ENCODE results near the gene NYAP1.

The NYAP1 gene

DNA sequence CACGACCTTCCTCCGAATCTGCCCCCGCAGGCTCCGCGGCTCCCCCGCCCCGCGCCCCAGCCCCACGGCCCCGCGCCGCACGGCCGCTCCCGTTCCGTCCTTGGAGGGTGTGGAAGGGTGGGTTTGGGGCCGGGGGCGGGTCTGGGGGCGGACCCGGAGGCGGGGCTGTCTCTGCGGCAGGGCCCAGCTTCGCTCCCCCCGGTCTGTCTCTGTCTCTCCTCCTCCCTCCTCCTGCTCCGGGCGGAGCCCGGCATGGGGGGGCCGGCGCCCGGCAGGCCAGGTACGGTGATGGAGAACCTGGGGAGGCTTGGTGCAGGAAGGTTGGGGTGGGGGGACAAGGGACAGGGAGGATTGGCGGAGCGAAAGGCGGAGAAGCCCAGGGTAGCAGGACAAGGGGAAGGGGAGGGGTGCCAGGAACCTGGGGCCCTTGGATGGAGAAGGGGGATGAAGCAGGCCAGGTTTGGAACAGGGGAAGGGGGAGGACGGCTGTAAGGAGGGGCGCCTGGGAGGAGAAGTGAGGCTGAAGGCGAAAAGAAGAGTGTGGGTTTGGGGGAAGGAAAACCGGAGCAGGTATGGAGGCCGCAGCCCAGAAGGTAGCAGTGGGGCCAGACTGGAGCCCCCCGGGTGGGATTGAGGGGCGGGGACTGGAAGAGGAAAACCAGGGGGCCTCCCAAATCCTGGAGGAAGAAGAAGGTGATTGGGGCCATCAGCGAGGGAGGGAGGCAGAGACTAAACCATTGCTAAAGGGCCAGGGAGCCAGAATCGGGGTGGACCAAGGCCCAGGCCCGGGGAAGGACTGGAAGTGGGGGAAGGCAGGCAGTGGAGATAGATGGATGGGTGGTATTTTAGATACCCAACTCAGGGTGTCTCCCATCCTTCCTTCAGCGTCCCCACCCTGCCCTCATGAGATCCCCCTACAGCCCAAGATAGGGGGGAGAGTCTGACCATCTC, at the start of gene NYAP1 (continued):
- TF ChIP-seq GLI2 (tag by site-specific recombination; IDR thresholded peaks at IDR 0.05; ENCODE audit: borderline replicate concordance, low read depth) (no peak), ZNF561 (tag by site-specific recombination; IDR thresholded peaks at IDR 0.05; ENCODE audit: borderline replicate concordance) (no peak), ZNF600 (tag by site-specific recombination; IDR thresholded peaks at IDR 0.05) (0 out of 2 replicates have a peak, but pooled peaks have one; percentile 44), ZNF366 (tag by site-specific recombination; conservative IDR thresholded peaks at IDR 0.05) (peak; percentile 82), ZSCAN16 (tag by site-specific recombination; IDR thresholded peaks at IDR 0.05) (no peak), ZNF391 (tag by site-specific recombination; IDR thresholded peaks at IDR 0.05; ENCODE audit: borderline replicate concordance, low read depth) (peak; percentile 38; the same call in 1 of the 2 replicates), ZNF530 (tag by site-specific recombination; IDR thresholded peaks at IDR 0.05; ENCODE audit: low read depth) (no peak), ZNF394 (tag by site-specific recombination; IDR thresholded peaks at IDR 0.05; ENCODE audit: borderline replicate concordance) (no peak; the same call in 1 of the 2 replicates), ZNF114 (tag by site-specific recombination; IDR thresholded peaks at IDR 0.05) (no peak), ZNF416 (tag by site-specific recombination; IDR thresholded peaks at IDR 0.05) (no peak), RBAK (tag by site-specific recombination; IDR thresholded peaks at IDR 0.05) (no peak), SCRT2 (tag by site-specific recombination; IDR thresholded peaks at IDR 0.05) (no peak), ZNF549 (tag by site-specific recombination; IDR thresholded peaks at IDR 0.05) (no peak), ZNF660 (tag by site-specific recombination; IDR thresholded peaks at IDR 0.05) (no peak), ZNF664 (tag by site-specific recombination; IDR thresholded peaks at IDR 0.05) (no peak), ZNF214 (tag by site-specific recombination; IDR thresholded peaks at IDR 0.05; ENCODE audit: borderline replicate concordance) (no peak), ZNF423 (tag by site-specific recombination; IDR thresholded peaks at IDR 0.05) (no peak), ZNF560 (tag by site-specific recombination; IDR thresholded peaks at IDR 0.05; ENCODE audit: borderline replicate concordance) (no peak), EGR2 (tag by site-specific recombination; IDR thresholded peaks at IDR 0.05; ENCODE audit: low read depth) (peak; percentile 42; the same call in 1 of the 2 replicates), YY1 (tag by site-specific recombination; IDR thresholded peaks at IDR 0.05) (no peak), BCL11B (tag by site-specific recombination; IDR thresholded peaks at IDR 0.05; ENCODE audit: low read depth) (no peak), ZNF138 (tag by site-specific recombination; IDR thresholded peaks at IDR 0.05; ENCODE audit: borderline replicate concordance) (no peak)
- TF ChIP-seq, protein P1, sequence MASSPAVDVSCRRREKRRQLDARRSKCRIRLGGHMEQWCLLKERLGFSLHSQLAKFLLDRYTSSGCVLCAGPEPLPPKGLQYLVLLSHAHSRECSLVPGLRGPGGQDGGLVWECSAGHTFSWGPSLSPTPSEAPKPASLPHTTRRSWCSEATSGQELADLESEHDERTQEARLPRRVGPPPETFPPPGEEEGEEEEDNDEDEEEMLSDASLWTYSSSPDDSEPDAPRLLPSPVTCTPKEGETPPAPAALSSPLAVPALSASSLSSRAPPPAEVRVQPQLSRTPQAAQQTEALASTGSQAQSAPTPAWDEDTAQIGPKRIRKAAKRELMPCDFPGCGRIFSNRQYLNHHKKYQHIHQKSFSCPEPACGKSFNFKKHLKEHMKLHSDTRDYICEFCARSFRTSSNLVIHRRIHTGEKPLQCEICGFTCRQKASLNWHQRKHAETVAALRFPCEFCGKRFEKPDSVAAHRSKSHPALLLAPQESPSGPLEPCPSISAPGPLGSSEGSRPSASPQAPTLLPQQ (tag by site-specific recombination; IDR thresholded peaks at IDR 0.05), result no peak
- TF ChIP-seq, protein P2, sequence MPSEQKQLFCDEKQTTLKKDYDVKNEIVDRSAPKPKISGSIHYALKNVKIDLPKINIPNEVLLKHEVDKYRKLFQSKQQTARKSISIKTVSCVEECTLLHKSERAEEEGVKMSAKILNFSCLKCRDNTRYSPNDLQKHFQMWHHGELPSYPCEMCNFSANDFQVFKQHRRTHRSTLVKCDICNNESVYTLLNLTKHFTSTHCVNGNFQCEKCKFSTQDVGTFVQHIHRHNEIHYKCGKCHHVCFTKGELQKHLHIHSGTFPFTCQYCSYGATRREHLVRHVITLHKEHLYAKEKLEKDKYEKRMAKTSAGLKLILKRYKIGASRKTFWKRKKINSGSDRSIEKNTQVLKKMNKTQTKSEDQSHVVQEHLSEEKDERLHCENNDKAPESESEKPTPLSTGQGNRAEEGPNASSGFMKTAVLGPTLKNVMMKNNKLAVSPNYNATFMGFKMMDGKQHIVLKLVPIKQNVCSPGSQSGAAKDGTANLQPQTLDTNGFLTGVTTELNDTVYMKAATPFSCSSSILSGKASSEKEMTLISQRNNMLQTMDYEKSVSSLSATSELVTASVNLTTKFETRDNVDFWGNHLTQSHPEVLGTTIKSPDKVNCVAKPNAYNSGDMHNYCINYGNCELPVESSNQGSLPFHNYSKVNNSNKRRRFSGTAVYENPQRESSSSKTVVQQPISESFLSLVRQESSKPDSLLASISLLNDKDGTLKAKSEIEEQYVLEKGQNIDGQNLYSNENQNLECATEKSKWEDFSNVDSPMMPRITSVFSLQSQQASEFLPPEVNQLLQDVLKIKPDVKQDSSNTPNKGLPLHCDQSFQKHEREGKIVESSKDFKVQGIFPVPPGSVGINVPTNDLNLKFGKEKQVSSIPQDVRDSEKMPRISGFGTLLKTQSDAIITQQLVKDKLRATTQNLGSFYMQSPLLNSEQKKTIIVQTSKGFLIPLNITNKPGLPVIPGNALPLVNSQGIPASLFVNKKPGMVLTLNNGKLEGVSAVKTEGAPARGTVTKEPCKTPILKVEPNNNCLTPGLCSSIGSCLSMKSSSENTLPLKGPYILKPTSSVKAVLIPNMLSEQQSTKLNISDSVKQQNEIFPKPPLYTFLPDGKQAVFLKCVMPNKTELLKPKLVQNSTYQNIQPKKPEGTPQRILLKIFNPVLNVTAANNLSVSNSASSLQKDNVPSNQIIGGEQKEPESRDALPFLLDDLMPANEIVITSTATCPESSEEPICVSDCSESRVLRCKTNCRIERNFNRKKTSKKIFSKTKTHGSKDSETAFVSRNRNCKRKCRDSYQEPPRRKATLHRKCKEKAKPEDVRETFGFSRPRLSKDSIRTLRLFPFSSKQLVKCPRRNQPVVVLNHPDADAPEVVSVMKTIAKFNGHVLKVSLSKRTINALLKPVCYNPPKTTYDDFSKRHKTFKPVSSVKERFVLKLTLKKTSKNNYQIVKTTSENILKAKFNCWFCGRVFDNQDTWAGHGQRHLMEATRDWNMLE (tag by site-specific recombination; conservative IDR thresholded peaks at IDR 0.05; ENCODE audit: low read depth), result no peak
- TF ChIP-seq, protein P3, sequence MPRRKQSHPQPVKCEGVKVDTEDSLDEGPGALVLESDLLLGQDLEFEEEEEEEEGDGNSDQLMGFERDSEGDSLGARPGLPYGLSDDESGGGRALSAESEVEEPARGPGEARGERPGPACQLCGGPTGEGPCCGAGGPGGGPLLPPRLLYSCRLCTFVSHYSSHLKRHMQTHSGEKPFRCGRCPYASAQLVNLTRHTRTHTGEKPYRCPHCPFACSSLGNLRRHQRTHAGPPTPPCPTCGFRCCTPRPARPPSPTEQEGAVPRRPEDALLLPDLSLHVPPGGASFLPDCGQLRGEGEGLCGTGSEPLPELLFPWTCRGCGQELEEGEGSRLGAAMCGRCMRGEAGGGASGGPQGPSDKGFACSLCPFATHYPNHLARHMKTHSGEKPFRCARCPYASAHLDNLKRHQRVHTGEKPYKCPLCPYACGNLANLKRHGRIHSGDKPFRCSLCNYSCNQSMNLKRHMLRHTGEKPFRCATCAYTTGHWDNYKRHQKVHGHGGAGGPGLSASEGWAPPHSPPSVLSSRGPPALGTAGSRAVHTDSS (tag by site-specific recombination; IDR thresholded peaks at IDR 0.05), result no peak
- TF ChIP-seq, protein P4, sequence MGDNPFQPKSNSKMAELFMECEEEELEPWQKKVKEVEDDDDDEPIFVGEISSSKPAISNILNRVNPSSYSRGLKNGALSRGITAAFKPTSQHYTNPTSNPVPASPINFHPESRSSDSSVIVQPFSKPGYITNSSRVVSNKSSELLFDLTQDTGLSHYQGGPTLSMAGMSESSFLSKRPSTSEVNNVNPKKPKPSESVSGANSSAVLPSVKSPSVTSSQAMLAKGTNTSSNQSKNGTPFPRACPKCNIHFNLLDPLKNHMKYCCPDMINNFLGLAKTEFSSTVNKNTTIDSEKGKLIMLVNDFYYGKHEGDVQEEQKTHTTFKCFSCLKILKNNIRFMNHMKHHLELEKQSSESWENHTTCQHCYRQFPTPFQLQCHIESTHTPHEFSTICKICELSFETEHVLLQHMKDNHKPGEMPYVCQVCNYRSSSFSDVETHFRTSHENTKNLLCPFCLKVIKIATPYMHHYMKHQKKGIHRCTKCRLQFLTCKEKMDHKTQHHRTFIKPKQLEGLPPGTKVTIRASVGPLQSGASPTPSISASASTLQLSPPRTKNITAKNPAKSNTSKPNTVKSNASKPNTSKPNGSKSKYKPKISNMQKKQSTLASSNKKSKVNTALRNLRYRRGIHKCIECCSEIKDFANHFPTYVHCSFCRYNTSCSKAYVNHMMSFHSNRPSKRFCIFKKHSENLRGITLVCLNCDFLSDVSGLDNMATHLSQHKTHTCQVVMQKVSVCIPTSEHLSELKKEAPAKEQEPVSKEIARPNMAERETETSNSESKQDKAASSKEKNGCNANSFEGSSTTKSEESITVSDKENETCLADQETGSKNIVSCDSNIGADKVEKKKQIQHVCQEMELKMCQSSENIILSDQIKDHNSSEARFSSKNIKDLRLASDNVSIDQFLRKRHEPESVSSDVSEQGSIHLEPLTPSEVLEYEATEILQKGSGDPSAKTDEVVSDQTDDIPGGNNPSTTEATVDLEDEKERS (tag by site-specific recombination; IDR thresholded peaks at IDR 0.05), result no peak
